GM21529 (cell line): ENCODE data around the gene MPP3.

ENCODE experiments used
- ATAC-seq: cut with Tn5 transposase; IDR thresholded peaks from one replicate; pipeline ENCODE4 v1.9.1; 2021; ENCODE audit not compliant: unreplicated experiment

The MPP3 gene

GRCh38 chr17:43774304-43775250 lies 58.4 kb downstream of the MPP3 start:
- ATAC-seq = no peak

GRCh38 chr17:43772877-43773648 lies 59.9 kb downstream of the MPP3 start:
- no peak for ATAC-seq

GRCh38 chr17:43771463-43771862 lies 61.5 kb downstream of the MPP3 start:
- no peak for ATAC-seq

- ATAC-seq = no peak
Measured at GRCh38 chr17:43770957-43771356, 62.0 kb downstream of the MPP3 start.

- no peak for ATAC-seq
Measured at GRCh38 chr17:43769859-43770258, 63.1 kb downstream of the MPP3 start.

GRCh38 chr17:43769426-43769825 lies 63.5 kb downstream of the MPP3 start:
- no peak for ATAC-seq

- ATAC-seq = no peak
Measured at GRCh38 chr17:43768943-43769342, 64.0 kb downstream of the MPP3 start.

GRCh38 chr17:43768382-43768781 lies 64.6 kb downstream of the MPP3 start:
- no peak for ATAC-seq

GRCh38 chr17:43767713-43768059 lies 65.3 kb downstream of the MPP3 start:
- ATAC-seq = no peak

- ATAC-seq = no peak
Measured at GRCh38 chr17:43767053-43767712, 65.8 kb downstream of the MPP3 start.

GRCh38 chr17:43766413-43767052 lies 66.4 kb downstream of the MPP3 start:
- ATAC-seq = no peak

GRCh38 chr17:43760254-43760852 lies 72.6 kb downstream of the MPP3 start:
- peak; percentile 48 for ATAC-seq

- ATAC-seq = no peak
Measured at GRCh38 chr17:43759836-43760235, 73.1 kb downstream of the MPP3 start.

- ATAC-seq = no peak
Measured at GRCh38 chr17:43758497-43759174, 74.3 kb downstream of the MPP3 start, which contains the start of gene SOST. TSS of gene SOST (minus strand) at chr17:43758791. CDS start at chr17:43758741, 50 bp downstream.

GRCh38 chr17:43758086-43758485 lies 74.9 kb downstream of the MPP3 start:
- no peak for ATAC-seq

GRCh38 chr17:43757171-43757660 lies 75.7 kb downstream of the MPP3 start:
- ATAC-seq = no peak

- no peak for ATAC-seq
Measured at GRCh38 chr17:43756201-43756600, 76.7 kb downstream of the MPP3 start.

- ATAC-seq = no peak
Measured at GRCh38 chr17:43755389-43755875, 77.5 kb downstream of the MPP3 start.

GRCh38 chr17:43754947-43755346 lies 78.0 kb downstream of the MPP3 start:
- no peak for ATAC-seq
